PFSK-1 (cell line): Measurements from ENCODE around the gene TELO2.

Experiments
- POLR2AphosphoS5 ChIP-seq: IDR thresholded peaks from 2 replicates; pipeline ENCODE4 v1.6.1; 2012; ENCODE audit warnings: low read depth, mild to moderate bottlenecking, control low read depth, low read length, moderate library complexity
- REST ChIP-seq, 2 experiments: IDR thresholded peaks; 2 replicates each; pipeline versions ENCODE4 v1.6.1 to v1.8.0; 2011 to 2012; ENCODE audit warnings: low read depth in 2 of 2, low read length in 2 of 2, control low read depth in 1 of 2, inconsistent platforms in 1 of 2, mild to moderate bottlenecking in 1 of 2, moderate library complexity in 1 of 2; ENCODE audit not compliant: insufficient read depth in 1 of 2
- SIN3A ChIP-seq: IDR thresholded peaks from 2 replicates; pipeline ENCODE4 v1.6.1; 2012; ENCODE audit warnings: mild to moderate bottlenecking, low read length, moderate library complexity, borderline replicate concordance; ENCODE audit not compliant: insufficient read depth
- TAF1 ChIP-seq: IDR thresholded peaks from 2 replicates; pipeline ENCODE4 v1.6.1; 2012; ENCODE audit warnings: low read length, control low read depth, borderline replicate concordance; ENCODE audit not compliant: insufficient read depth

GRCh38 chr16:1503110-1503955, 10.2 kb downstream of the TELO2 start:
- TF ChIP-seq REST (IDR thresholded peaks at IDR 0.05; ENCODE audit: insufficient read depth in 1 of 2, low read depth in 2 of 2, low read length in 2 of 2) (no peak), TAF1 (no peak), POLR2AphosphoS5 (no peak), SIN3A (no peak)
